HCT116 (cell line): Measurements from ENCODE around the gene ID1. TPM values are rescaled to one million over a fixed set of nuclear protein-coding genes. Genes with fewer than 3 reads are reported as not detected.
A peak's percentile ranks its signal among the peaks of the same experiment; 100 is the strongest.

Source experiments
- ATAC-seq: fragments of 200-7000 bp; cut with Tn5 transposase; 2 replicates; pipeline ENCODE4 v1.9.1; 2020; ENCODE audit warnings: mild to moderate bottlenecking, moderate library complexity
- BruUV-seq: library from RNA; stranded (reverse); fragments of 400-500 nt; replicated peaks from 2 replicates; lab custom pipeline; 2021; lab: Mats Ljungman, UMichigan
- CTCF ChIA-PET: fragments of 300-600 bp; sonication (Branson Sonifier 250); formaldehyde crosslinking; loops from one replicate; lab custom pipeline; 2021; ENCODE audit warnings: antibody characterized with exemption; lab: Charles Lee
- POLR2A ChIA-PET: fragments of 300-600, 350-600 bp; sonication (Branson Sonifier 250); formaldehyde crosslinking; loops from one replicate; lab custom pipeline; 2021; ENCODE audit warnings: antibody characterized with exemption; lab: Charles Lee
- RAD21 ChIA-PET, 2 experiments: fragments of 300-600 bp; sonication (Branson Sonifier 250); formaldehyde crosslinking; loops; one replicate each; lab custom pipeline; 2023; ENCODE audit warnings: low total read pairs in 2 of 2; ENCODE audit not compliant: uncharacterized antibody in 2 of 2, unreplicated experiment in 2 of 2, low non-redundant PET in 1 of 2; lab: Charles Lee
- DNase-seq: peaks from one replicate; pipeline ENCODE4 v3.0.0-alpha.2; 2010; ENCODE audit warnings: low read depth, low spot score
- H2AFZ ChIP-seq: fragments of 200-600 bp; shearing (Covaris generic), sonication (generic); 2 replicates; pipeline ENCODE4 v1.6.1; 2017; ENCODE audit warnings: low read depth, mixed run types, mixed read lengths, antibody characterized with exemption, low read length; ENCODE audit not compliant: poor library complexity, severe bottlenecking
- H3K27ac ChIP-seq: 2 replicates; pipeline ENCODE4 v1.5.1; 2012; ENCODE audit warnings: low read depth, low read length
- H3K27me3 ChIP-seq: fragments of 200-600 bp; sonication (generic); 2 replicates; pipeline ENCODE4 v1.6.1; 2016; ENCODE audit warnings: mixed run types, low read length, mixed read lengths; ENCODE audit not compliant: insufficient read depth
- H3K36me3 ChIP-seq, 2 experiments: fragments of 200-500 bp in 1 of 2; fragments of 200-600 bp in 1 of 2; sonication (Bioruptor generic) in 1 of 2; sonication (generic) in 1 of 2; 2 replicates each; pipeline versions ENCODE4 v1.5.1 to v1.6.1; 2014 to 2016; ENCODE audit warnings: low read length in 2 of 2, inconsistent platforms in 1 of 2, mixed read lengths in 1 of 2, mixed run types in 1 of 2; ENCODE audit not compliant: insufficient read depth in 2 of 2, control insufficient read depth in 1 of 2
- H3K4me1 ChIP-seq, 2 experiments: fragments of 200-600 bp in 1 of 2; sonication (generic) in 1 of 2; 2 replicates each; pipeline versions ENCODE4 v1.5.1 to v1.6.1; 2012 to 2017; ENCODE audit warnings: low read length in 2 of 2, inconsistent platforms in 1 of 2, mild to moderate bottlenecking in 1 of 2, mixed read lengths in 1 of 2, mixed run types in 1 of 2, moderate library complexity in 1 of 2; ENCODE audit not compliant: insufficient read depth in 2 of 2, control insufficient read depth in 1 of 2
- H3K4me2 ChIP-seq: fragments of 200-600 bp; sonication (generic); 2 replicates; pipeline ENCODE4 v1.6.1; 2017; ENCODE audit warnings: mixed run types, low read length, mixed read lengths
- H3K4me3 ChIP-seq, 2 experiments: fragments of 200-600 bp in 1 of 2; sonication (generic) in 1 of 2; replicated peaks in 1 of 2; 2 replicates each; pipeline ENCODE4 v1.5.1; 2011 to 2016; ENCODE audit warnings: low read length in 2 of 2, control low read depth in 1 of 2, low read depth in 1 of 2, mild to moderate bottlenecking in 1 of 2, mixed read lengths in 1 of 2, mixed run types in 1 of 2
- H3K79me2 ChIP-seq: fragments of 200-600 bp; sonication (generic); 2 replicates; pipeline ENCODE4 v1.6.1; 2017; ENCODE audit warnings: mild to moderate bottlenecking, mixed run types, low read length, moderate library complexity, mixed read lengths; ENCODE audit not compliant: insufficient read depth
- H3K9ac ChIP-seq: fragments of 200-600 bp; sonication (generic); 2 replicates; pipeline ENCODE4 v1.6.1; 2016; ENCODE audit warnings: low read length, mixed read lengths
- H3K9me2 ChIP-seq: fragments of 200-600 bp; sonication (generic), shearing (Covaris generic); 2 replicates; pipeline ENCODE4 v1.6.1; 2017; ENCODE audit warnings: mixed run types, mild to moderate bottlenecking, moderate library complexity; ENCODE audit not compliant: insufficient read depth
- H3K9me3 ChIP-seq, 2 experiments: fragments of 200-500 bp in 1 of 2; fragments of 200-600 bp in 1 of 2; sonication (Bioruptor generic) in 1 of 2; sonication (generic) in 1 of 2; 2 replicates each; pipeline ENCODE4 v1.6.1; 2014 to 2017; ENCODE audit warnings: low read length in 2 of 2, mixed read lengths in 2 of 2, inconsistent platforms in 1 of 2, low read depth in 1 of 2, mild to moderate bottlenecking in 1 of 2, mixed run types in 1 of 2, moderate library complexity in 1 of 2; ENCODE audit not compliant: control insufficient read depth in 1 of 2, insufficient read depth in 1 of 2
- H4K20me1 ChIP-seq: fragments of 200-600 bp; sonication (generic), shearing (Covaris generic); 2 replicates; pipeline ENCODE4 v1.6.1; 2017; ENCODE audit warnings: mixed run types, mild to moderate bottlenecking, moderate library complexity; ENCODE audit not compliant: insufficient read depth
- ATF3 ChIP-seq: IDR thresholded peaks from 2 replicates; pipeline ENCODE4 v1.6.1; 2012
- CTCF ChIP-seq, 3 experiments: fragments of 200-600 bp in 1 of 3; sonication (generic) in 1 of 3; IDR thresholded peaks in 2 of 3; conservative IDR thresholded peaks in 1 of 3; 2 replicates each; pipeline ENCODE4 v1.5.1; 2012 to 2017; ENCODE audit warnings: low read depth in 2 of 3, low read length in 2 of 3, antibody characterized with exemption in 1 of 3, borderline replicate concordance in 1 of 3, control low read depth in 1 of 3, mild to moderate bottlenecking in 1 of 3, mixed read lengths in 1 of 3, mixed run types in 1 of 3, moderate library complexity in 1 of 3; ENCODE audit not compliant: insufficient read depth in 1 of 3
- EGR1 ChIP-seq: IDR thresholded peaks from 2 replicates; pipeline ENCODE4 v1.6.1; 2012; ENCODE audit warnings: low read depth
- FOSL1 ChIP-seq: IDR thresholded peaks from 2 replicates; pipeline ENCODE4 v1.6.1; 2012; ENCODE audit warnings: low read depth
- POLR2AphosphoS5 ChIP-seq: IDR thresholded peaks from 2 replicates; pipeline ENCODE4 v1.6.1; 2011; ENCODE audit warnings: mild to moderate bottlenecking, low read depth, low read length, moderate library complexity
- RAD21 ChIP-seq: IDR thresholded peaks from 2 replicates; pipeline ENCODE4 v1.6.1; 2012; ENCODE audit warnings: low read depth, mild to moderate bottlenecking
- TCF7L2 ChIP-seq: IDR thresholded peaks from 2 replicates; pipeline ENCODE4 v1.7.0; 2011; ENCODE audit warnings: borderline replicate concordance, inconsistent platforms; ENCODE audit not compliant: insufficient read depth, insufficient read length; ENCODE audit errors: extremely low read depth
- ZFX ChIP-seq: fragments of 450-650 bp; IDR thresholded peaks from 2 replicates; pipeline ENCODE4 v1.6.1; 2017
- intact Hi-C: fragments of 100-400 bp; cut with micrococcal nuclease; formaldehyde crosslinking; loops from 2 replicates; pipeline ENCODE4 v1.10.0; 2022
- total RNA-seq: library from RNA; stranded (reverse); gene quantifications from one replicate; pipeline ENCODE4 v1.2.1, GENCODE V29; 2021; ENCODE audit not compliant: unreplicated experiment
- TF ChIP-seq, protein P1 (sequence below): IDR thresholded peaks from 2 replicates; pipeline ENCODE4 v1.6.1; 2011; ENCODE audit warnings: mild to moderate bottlenecking, low read length, moderate library complexity; ENCODE audit not compliant: insufficient replicate concordance; ENCODE audit errors: extremely low read depth

The ID1 gene
- total RNA-seq, 1 experiment from 2014 or later: 811 TPM

DNA sequence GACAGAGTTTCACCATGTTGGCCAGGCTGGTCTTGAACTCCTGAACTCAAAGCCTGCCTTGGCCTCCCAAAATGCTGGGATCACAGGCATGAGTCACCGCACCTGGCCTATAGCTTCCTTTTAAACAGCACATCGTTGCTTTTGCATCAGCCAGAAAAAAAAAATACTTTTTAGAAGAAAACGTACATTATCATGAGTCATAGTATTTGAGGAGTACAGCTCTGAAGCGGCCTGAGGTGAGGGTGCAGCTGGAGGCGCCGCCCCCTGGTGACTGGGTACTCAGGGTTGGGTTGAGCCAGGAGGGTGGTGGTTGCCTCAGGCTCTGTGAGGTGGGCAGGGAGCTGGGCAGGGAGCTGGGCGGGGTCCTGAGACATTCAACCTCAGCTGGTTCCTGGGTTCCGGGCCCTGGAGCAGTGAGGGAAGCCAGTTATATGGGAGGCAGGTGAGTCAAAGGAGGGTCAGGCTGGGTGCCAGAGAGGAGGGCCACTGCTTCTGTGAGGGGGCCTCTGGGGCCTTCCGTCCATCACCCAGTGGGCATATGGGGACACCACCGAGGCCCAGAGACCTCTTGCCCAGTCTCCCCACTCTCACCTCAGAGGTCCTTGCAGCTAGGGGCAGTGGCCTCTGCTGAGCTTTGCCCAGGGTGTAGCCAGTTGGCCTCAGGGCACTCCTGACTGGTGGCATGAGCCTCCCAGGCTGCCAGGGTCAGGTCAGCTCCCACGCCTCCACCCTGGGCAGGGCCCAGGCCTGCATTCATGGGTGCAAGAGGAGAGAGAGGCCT is 11.7 kb upstream of the ID1 start:
- H3K9ac ChIP-seq: peak overlapping the region; percentile 69
- TF ChIP-seq ATF3: no peak
- TF ChIP-seq POLR2AphosphoS5: peak; percentile 83
- TF ChIP-seq, protein P1, sequence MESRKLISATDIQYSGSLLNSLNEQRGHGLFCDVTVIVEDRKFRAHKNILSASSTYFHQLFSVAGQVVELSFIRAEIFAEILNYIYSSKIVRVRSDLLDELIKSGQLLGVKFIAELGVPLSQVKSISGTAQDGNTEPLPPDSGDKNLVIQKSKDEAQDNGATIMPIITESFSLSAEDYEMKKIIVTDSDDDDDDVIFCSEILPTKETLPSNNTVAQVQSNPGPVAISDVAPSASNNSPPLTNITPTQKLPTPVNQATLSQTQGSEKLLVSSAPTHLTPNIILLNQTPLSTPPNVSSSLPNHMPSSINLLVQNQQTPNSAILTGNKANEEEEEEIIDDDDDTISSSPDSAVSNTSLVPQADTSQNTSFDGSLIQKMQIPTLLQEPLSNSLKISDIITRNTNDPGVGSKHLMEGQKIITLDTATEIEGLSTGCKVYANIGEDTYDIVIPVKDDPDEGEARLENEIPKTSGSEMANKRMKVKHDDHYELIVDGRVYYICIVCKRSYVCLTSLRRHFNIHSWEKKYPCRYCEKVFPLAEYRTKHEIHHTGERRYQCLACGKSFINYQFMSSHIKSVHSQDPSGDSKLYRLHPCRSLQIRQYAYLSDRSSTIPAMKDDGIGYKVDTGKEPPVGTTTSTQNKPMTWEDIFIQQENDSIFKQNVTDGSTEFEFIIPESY: peak; percentile 51
- TF ChIP-seq RAD21: no peak
- no peak for TF ChIP-seq FOSL1
- TF ChIP-seq EGR1: no peak
- TF ChIP-seq TCF7L2: peak; percentile 45
- TF ChIP-seq CTCF (IDR thresholded peaks at IDR 0.05 in 2 of 3, conservative IDR thresholded peaks at IDR 0.05 in 1 of 3; ENCODE audit: borderline replicate concordance in 1 of 3, insufficient read depth in 1 of 3, low read depth in 2 of 3, low read length in 2 of 3): 0 out of 6 replicates have a peak, but pooled peaks of 1 of the 3 experiments have one; percentile 8
- TF ChIP-seq ZFX: peak; percentile 40; the same call in 1 of the 2 replicates
- TF ChIP-seq, all 23 proteins: peak for 5

More for the DNA sequence above, 11.7 kb upstream of the ID1 start:
- peak overlapping the region; percentile 98 for H3K27ac ChIP-seq
- H3K9me2 ChIP-seq: no peaks in the 10 kb centered on the region
- H2AFZ ChIP-seq: no peak overlapping the region
- ChIA-PET POLR2A (interaction anchor here (0.7 to 3.9 kb wide), 16 partner anchors 9 to 130 kb away, joined by 3 to 236 read pairs (median 7); partner anchors contain the start of gene ID1), CTCF (interaction anchor here (0.7 to 1.8 kb wide), 12 partner anchors 9 to 131 kb away, joined by 3 to 17 read pairs (median 6); no protein-coding TSS in a partner anchor), RAD21 (interaction anchor here (0.8 to 1.6 kb wide), 11 partner anchors 12 to 33 kb away, joined by 3 to 12 read pairs (median 3); partner anchors contain the start of gene ID1 (in 1 of the 2))
- H3K4me1 ChIP-seq: peaks cover 79 to 97% of the 10 kb centered on the region in 2 experiments
- BruUV-seq: no TSS peak
- H3K9me3 ChIP-seq: no peaks in the 10 kb centered on the region
- DNase-seq (peak; percentile 98), ATAC-seq (peak; percentile 84)
- intact Hi-C loops: loop anchor here (1.0 kb wide), 2 partner anchors 14 to 20 kb away; no protein-coding TSS in a partner anchor
- peak overlapping the region; percentile 81 for H3K4me2 ChIP-seq
- peaks cover 22% of the 10 kb centered on the region for H3K79me2 ChIP-seq
- peak overlapping the region; percentile 51 to 58 for H3K4me3 ChIP-seq
- H3K27me3 ChIP-seq: no peaks in the 10 kb centered on the region
- H3K36me3 ChIP-seq: no peaks in the 10 kb centered on the region
- H4K20me1 ChIP-seq: no peaks in the 10 kb centered on the region
